Measurements from ENCODE around the gene MPL. TPM values are rescaled to one million over a fixed set of nuclear protein-coding genes. Genes with fewer than 3 reads are reported as not detected.

MPL gene
- total and polyA plus RNA-seq, 10 donors = 0.47 to 2.2 (median 1.3) TPM; not detected in 4

DNA sequence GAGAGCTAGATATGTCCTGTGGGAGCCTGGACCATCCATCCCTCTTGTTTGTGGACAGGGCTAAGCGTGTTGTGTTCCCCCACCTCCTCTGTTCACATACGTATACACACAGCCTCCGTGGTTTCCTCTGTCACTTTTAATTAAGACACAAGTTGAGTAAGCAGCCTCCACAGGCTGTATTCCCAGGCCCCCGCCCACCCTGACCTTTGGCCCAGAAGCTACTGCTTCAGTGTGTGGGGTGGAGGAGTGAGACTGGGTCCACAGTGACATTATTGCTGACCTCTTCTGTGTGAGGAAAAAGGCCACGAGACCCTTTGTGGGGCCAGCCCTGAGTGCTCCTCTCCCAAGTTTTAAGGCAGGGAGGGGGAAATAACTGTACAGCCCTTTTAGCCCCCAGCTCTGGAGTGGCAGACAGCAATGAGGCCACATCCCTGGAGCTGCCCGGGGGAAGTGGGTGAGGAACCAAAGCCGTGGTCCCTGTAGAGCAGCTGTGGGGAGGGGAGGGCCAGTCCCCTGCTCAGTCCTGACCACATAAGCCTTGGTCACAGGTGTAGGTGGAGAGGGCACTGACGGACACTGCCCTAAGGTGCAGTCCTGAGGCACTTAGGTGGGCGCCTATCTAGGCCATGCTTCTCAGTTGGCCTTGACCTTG, 25.8 kb downstream of the MPL start:
- TF ChIP-seq, protein P1, sequence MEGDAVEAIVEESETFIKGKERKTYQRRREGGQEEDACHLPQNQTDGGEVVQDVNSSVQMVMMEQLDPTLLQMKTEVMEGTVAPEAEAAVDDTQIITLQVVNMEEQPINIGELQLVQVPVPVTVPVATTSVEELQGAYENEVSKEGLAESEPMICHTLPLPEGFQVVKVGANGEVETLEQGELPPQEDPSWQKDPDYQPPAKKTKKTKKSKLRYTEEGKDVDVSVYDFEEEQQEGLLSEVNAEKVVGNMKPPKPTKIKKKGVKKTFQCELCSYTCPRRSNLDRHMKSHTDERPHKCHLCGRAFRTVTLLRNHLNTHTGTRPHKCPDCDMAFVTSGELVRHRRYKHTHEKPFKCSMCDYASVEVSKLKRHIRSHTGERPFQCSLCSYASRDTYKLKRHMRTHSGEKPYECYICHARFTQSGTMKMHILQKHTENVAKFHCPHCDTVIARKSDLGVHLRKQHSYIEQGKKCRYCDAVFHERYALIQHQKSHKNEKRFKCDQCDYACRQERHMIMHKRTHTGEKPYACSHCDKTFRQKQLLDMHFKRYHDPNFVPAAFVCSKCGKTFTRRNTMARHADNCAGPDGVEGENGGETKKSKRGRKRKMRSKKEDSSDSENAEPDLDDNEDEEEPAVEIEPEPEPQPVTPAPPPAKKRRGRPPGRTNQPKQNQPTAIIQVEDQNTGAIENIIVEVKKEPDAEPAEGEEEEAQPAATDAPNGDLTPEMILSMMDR (IDR thresholded peaks at IDR 0.05 in 8 of 11, conservative IDR thresholded peaks at IDR 0.05 in 3 of 11) = no peak
- TF ChIP-seq POLR2AphosphoS5 (IDR thresholded peaks at IDR 0.05) (no peak), POLR2A (IDR thresholded peaks at IDR 0.05) (no peak)
- H3K27ac ChIP-seq = peak overlapping the region in 2 of 8 donors; percentile 2 to 46
- no peak for DNase-seq
- peaks cover 14 to 81% (median 39%) of the 10 kb centered on the region in 6 donors for H3K4me1 ChIP-seq
- no peaks in the 10 kb centered on the region for H3K9me3 ChIP-seq
- WGBS, 5 donors = 58 to 75% (median 66%) methylated on average over 9 of the region's 9 CpGs
- peaks cover 6 to 59% (median 41%) of the 10 kb centered on the region in 6 donors for H3K36me3 ChIP-seq
- intact Hi-C loops (cut with DNase I; ENCODE audit: low total_unique reads) = no loop called here
- no peak overlapping the region for H3K4me3 ChIP-seq
- H3K27me3 ChIP-seq (replicated peaks in 1 of 7) = no peaks in the 10 kb centered on the region

DNA sequence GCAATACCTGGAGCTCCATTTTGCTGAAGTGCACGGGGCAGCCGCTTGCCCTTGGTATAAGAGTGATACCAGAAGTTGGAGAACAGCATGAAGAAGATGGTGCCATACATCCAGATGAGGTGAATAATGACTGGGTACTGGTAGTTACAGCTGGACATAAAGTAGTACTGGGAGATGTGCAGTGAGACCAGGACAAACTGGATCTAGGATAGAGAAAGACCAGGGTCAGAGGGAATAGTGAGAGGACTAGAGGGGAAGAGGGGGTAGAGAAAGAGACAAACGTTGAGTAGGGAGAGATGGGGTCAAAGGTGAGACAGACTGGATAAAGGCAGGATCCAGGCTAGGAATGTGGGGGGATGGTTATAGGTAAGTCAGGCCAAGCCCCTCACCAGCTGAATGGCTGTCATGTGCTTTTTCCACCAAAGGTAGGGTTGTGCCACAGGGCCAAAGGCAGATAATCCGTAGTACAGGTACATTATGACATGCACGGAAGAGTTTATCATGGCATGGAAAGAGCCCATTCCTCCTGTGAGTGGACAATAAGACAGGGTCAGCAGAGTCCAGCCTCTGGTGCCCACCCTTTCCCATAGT, 26.4 kb downstream of the MPL start:
- 86 to 91% (median 86%) methylated on average over 5 of the region's 5 CpGs for WGBS, 5 donors
- Histone ChIP-seq H3K4me3 (no peak overlapping the region), H3K27me3 (replicated peaks in 1 of 7) (no peaks in the 10 kb centered on the region), H3K9me3 (no peaks in the 10 kb centered on the region), H3K4me1 (peaks cover 18 to 84% (median 41%) of the 10 kb centered on the region in 6 donors), H3K36me3 (peaks cover 6 to 59% (median 41%) of the 10 kb centered on the region in 6 donors), H3K27ac (peak overlapping the region in 2 of 8 donors; percentile 2 to 46)
- intact Hi-C loops (cut with DNase I; ENCODE audit: low total_unique reads) = no loop called here
- TF ChIP-seq, protein P1 (IDR thresholded peaks at IDR 0.05 in 8 of 11, conservative IDR thresholded peaks at IDR 0.05 in 3 of 11) = no peak
- no peak for TF ChIP-seq POLR2AphosphoS5 (IDR thresholded peaks at IDR 0.05)
- TF ChIP-seq POLR2A (IDR thresholded peaks at IDR 0.05) = no peak
- DNase-seq = no peak

GRCh38 chr1:43365678-43366077, 28.1 kb downstream of the MPL start:
- H3K27ac ChIP-seq = peak overlapping the region in 5 of 8 donors; percentile 38 to 99 (median 98)
- 74 to 89% (median 79%) methylated on average over 2 of the region's 2 CpGs for WGBS, 5 donors

More at GRCh38 chr1:43365678-43366077, 28.1 kb downstream of the MPL start:
- Histone ChIP-seq H3K4me1 (peaks cover 16 to 84% (median 39%) of the 10 kb centered on the region in 6 donors), H3K27me3 (replicated peaks in 1 of 7) (no peaks in the 10 kb centered on the region), H3K9me3 (no peaks in the 10 kb centered on the region), H3K4me3 (peak overlapping the region in 1 of 8 donors; percentile 95), H3K36me3 (peaks cover 6 to 50% (median 40%) of the 10 kb centered on the region in 6 donors)
- intact Hi-C loops (cut with DNase I; ENCODE audit: low total_unique reads) = no loop called here
- TF ChIP-seq POLR2A (IDR thresholded peaks at IDR 0.05) = no peak
- no peak for TF ChIP-seq POLR2AphosphoS5 (IDR thresholded peaks at IDR 0.05)
- TF ChIP-seq, protein P1 (IDR thresholded peaks at IDR 0.05 in 8 of 11, conservative IDR thresholded peaks at IDR 0.05 in 3 of 11) = no peak
- DNase-seq = no peak

Measured in spleen (tissue), 11 donors.